LoVo (cell line): Measurements from ENCODE around the gene DEFB114.
"Not testable (repeated sequence)": the region's sequence is repeated elsewhere in the genome, so short reads cannot be mapped to it uniquely, and the experiment has no call there.

Experiments used
- DNase-seq: peaks from one replicate; pipeline ENCODE4 v3.0.0-alpha.2; 2016; ENCODE audit warnings: low spot score

Gene DEFB114, protein sequence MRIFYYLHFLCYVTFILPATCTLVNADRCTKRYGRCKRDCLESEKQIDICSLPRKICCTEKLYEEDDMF

DNA sequence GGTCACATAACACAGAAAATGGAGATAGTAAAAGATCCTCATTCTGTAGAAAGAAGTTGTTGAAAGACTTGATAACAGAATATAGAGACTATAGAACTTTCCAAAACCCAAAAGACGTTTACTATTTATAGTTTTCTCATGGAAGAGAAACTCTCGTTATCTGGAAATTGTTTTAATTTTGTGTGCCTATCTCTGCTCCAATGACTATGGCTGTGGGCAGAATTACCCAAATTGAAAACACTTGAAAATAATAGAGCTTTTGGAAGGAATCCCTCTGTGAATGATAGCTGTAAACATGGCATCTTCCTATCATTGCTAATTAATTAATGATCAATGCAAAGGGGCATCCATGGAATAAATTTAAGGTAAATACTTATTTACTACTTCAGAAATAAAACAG, at the start of gene DEFB114:
TSS of gene DEFB114 (minus strand) at position 101 of the 400 bp plus-strand sequence. CDS start at position 42, 59 bp downstream.
- DNase-seq, result no peak

DNA sequence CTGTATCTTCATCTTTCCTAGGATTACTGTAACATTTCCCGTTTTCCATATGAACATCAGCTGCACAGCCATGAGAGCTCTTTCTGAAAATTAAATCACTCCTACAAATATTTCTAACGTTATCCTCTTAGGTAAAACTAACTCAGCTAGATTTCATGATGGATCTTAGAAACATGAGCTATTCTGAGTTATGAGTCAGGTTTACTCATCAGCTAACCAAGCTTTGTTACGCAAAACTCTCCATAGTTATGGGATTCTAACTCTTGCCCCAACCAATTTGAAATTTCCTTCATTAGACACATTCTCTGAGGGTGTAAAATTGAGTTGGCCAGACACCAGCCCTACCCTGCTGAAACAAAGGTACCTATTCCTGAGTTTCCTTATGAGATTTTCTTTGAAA, 43.9 kb upstream of the DEFB114 start:
- DNase-seq, result no peak

DNA sequence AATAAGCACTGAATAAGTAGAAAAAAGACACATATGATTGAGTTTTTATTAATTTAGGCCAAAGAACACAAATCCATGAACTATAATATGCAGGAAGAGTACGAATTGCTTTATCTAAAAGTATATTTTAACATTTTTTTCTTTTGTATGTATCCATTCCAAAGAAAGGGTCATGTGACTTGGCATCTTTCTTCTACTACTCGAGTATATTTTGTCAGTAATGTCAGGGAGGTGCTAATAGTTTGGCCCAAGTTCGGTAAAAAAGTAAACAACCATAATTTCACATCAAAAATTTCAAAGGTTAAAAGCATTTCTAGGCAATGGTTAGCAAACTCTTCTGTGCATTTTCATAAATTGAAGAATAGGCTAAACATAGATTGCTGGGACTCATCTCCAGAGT, 39.2 kb upstream of the DEFB114 start:
- no peak for DNase-seq

DNA sequence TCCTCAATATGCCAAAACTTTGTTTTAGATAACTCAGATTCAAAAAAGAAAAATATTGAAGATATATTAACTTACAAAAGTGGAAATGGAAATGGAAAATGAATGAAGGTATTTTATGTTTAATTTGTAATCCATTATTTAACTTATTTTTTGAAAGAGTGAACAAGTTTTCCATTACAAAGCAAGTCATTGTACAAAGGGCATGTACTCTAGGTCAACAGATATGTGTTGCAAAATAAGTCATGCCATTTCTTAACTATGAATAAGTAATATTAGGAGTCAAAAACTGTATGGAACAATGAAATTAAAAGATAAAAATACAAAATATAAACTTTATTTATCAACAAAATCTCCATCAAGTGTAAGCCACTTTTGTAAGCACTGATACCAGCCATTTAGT, 31.3 kb upstream of the DEFB114 start:
- no peak for DNase-seq

DNA sequence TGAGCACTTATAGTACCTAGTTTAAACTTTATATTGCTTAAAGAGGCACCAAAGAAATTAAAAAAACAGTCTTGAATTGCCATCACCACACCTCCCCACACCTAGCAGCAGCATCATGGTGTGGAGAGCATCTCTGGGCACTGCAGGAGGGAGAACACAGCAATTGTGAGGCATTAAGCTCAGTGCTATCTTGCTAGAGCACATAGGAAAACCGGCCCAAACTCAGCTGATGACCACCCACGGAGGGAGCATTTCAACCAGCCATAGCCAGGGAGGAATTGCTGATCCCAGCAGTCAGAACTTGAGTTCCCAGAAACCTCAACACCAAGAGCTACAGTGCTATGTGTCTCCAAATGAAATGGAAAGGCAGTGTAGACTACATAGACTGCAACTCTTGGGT, 24.9 kb upstream of the DEFB114 start:
- no peak for DNase-seq

DNA sequence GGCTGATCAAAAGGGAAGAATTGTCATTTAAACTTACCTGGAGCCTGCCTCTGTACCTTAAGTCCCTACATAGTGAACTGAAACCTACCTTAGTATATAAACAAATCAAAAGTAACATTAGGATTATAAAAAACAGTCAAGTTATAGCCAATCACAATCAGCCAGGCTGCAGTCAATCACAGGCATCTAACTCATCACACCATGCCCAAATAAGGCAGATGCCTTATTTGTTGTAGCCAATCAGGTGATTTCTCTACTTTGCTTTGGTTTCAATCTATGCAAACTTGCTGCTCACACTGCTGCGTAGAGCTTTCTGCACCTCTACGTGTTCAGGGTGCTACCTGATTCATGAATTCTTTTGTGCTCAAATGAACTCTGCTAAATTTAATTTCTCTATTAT, 23.8 kb upstream of the DEFB114 start:
- no peak for DNase-seq

DNA sequence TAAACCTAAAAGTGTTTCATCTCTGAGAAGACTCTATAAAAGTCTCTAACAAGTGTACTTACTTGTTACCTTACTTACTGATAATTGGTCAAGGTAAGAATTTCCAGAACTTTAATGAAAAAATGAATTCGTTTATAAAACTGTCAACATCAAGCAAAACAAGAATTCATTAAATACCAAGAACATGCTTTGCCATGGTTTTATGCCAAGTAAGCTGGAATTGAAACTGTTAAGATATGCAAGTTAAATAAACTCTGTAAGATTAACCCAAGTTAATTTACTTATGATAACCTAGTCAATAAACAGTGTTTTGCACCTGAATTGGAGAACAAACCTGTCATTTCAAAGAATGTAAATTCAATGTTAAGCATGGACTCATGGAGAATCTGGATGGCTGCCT, 22.6 kb upstream of the DEFB114 start:
- DNase-seq, result no peak

DNA sequence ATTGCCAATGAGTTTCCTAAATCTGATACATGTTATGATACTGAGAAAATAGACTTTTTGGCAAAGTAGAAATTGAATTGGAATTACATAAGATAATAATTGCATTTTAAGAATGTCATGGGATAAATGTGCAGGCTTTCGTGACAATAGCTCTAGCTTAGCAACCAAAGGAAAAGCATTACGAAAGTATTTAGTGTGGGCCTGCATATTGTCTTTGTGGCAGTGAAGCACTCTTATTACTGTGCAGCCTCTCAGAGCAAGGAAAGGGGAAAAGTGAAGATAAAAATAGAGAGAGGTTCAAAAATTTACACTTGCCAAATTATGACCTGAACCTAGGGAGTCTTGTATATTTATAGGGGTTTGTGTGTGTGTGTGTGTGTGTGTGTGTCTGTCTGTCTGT, 18.1 kb upstream of the DEFB114 start:
- DNase-seq, result no peak

DNA sequence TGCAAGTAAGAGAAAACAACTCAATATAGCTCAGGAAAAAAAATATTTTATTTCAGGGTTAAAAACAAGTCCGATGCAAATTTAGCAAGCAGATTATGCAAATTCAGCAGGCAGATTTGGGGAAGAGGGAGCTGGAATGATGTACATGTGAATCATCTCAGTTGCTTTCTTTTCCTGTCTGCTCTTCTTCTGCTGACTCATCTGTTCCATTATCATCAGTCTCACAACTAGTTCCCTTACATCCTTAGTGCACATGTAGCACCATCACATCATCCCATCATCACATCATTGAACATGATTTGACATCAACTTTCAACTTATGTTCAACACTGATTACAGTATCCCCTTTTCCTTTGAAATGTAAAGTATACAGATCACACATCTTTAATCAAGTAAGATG, 16.9 kb upstream of the DEFB114 start:
- DNase-seq, result no peak

DNA sequence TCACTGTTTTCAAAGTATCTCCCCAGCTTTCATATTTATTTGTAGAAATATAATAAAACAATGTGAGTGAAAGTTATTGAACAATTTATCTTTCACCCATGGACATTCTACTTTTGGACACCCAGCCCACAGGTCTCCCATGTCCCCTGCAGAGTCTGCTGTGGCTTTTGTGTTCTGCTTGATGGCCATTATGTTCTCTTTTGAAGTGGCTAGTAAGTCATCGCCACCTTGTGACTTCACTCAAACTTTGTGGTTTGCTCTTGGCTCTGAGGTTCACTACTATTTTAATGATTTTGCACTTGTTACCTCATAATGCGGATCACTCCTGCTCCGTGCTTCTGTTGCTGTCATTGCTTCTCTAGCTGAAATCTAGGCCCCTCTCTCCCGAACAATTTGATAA, 15.6 kb upstream of the DEFB114 start:
- DNase-seq, result no peak

DNA sequence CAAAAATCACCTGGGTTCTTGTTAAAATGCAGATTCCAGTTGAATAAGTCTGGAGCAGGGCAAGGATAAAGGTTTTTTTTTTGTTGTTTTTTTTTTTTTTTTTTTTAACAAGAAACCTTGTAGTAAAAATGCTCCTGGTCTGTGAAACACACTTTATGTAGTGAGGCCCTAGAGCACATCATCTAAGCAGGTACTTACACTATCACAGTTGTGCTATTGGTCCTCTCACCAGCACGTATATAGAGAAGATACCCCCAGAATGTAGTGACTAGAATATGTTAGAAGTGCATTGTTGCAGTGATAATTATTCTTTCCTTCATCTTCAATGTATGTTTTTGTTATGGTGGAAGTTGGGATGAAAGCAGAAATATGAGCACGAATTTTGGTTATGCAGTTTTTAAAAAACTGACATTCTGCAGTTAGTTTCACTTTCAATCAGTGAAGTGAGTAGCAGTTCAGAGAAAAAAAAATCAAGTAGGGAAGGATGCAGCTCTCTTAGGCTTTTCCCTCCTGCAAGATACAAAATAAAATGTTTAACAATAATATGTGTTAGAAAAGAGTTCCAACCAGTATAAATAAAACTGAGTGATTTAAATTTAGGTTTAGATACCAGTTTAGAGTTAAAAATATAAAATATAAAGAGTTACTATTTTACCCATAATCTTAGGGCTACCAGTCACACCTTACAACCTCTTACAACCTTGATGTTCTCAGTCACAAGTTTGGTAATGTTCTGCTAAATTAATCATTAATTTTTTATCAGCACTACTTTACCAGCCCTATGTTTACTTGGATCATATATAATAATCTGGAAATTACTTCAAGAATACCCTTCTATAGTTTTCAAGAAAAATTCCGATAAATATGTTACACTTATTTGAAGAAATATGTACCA, 14.6 kb upstream of the DEFB114 start:
- DNase-seq, result no peak

DNA sequence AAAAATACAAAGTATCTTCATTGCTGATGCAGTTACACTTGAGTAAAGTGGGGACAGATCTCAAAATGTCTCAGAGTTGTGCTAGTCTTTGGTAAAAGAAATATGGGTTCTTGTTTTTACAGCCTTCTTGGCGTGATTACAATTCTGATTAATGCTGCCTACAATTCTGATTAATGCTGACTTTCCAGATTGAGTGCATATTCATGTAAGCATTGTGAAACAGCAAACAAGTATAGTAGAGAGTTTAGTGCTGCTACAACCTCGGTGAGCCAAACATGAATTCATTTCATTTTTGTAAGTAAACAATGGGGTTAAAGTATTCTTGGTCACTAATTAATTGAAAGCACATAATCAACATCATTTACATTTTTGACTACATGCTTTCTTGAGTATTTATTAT, 5.6 kb upstream of the DEFB114 start, which contains the start of gene DEFB113:
TSS of gene DEFB113 (minus strand) at position 21 of the 400 bp plus-strand sequence. CDS start at position 21, 0 bp downstream.
- no peak for DNase-seq

DNA sequence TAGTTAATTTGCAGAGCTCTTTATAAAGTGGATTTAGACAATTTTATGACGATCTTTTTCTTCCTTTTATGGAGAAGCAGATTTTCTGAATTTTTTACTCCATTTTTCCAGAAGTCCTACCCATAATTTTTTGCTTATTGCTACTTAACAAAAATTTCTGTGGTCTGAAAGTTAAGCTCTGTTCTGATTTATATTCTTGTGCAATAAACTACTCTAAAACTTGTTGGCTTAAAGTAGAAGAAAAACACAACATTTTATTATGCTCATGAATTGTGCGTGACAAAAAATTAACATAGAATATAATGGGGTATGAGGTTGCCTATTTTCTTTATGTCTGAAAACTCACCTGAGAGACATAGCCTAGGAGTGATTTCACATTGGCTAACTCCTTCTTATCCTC, 2.9 kb upstream of the DEFB114 start:
- DNase-seq, result no peak

DNA sequence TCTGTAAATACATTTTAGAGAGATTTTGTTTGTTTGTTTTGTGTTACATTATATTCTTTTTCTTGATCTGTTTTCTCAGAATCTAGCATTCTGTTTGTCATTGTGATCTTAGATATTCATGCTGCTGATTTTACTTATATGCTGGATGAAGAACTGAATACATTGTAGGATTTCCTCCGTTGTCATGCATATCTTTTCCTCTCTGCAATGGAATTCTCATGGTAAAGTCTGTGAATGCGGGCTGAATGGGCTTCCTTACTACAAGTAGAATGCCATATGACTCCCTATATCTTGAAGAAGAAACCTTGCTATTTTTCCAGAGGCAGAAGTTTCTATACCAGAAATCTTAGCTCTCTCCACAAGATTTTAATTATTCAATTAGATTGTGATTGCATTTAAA, 2.4 kb upstream of the DEFB114 start:
- no peak for DNase-seq

DNA sequence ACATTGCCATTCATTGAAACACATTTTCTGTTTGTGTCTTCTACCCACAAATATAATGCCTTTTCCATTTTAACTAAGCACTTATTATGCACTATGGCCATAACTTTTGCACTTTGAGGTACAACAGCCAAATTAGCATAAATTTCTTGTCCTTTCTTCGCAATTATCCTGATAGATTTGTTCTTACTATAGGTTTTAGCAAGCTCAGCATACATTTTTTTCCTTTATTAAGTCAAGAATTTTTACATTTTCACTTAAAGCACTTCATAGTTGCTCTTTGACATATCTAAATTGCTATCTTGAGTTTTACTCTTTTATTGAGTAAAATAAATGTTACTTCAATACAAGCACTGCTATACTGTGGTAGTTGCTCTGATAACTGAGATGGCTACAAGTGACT, 5.8 kb downstream of the DEFB114 start:
- no peak for DNase-seq

DNA sequence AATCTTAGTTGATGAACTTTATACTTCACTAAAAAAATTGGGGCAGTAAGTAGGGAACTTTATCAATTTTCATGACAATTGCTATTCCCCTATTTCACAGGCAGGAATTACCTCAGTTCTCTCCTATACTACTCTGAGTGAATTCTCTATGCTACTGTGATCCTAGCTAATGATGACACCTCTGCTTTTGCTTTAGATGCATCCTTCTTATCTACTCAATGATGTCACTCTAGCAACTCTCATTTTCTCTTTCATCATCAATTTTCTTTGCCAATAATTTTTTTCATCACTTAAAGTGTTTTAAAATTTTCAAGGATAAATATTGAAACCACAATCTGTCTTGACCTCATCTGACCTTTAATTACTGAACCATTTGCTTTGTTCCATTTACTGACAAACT, 8.1 kb downstream of the DEFB114 start:
- DNase-seq, result no peak

DNA sequence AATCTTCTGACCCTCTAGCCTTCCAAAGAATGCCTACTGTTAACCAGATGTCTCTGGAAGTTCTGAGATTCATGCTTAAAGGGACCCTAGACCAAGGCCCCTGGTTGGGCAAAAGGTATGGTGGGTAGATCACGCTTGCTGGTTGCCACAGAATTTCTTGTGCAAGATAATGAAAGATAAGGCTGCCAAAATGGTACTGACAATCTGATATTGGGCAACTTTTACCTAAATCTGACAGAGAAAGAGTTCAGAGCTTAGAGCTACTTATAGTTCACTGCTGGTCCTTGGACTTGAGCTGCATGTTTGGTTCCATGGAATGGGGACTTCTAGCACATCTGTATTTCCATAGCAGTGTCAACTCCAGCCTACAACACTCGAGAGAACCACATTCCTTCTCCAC, 12.0 kb downstream of the DEFB114 start:
- DNase-seq, result no peak

DNA sequence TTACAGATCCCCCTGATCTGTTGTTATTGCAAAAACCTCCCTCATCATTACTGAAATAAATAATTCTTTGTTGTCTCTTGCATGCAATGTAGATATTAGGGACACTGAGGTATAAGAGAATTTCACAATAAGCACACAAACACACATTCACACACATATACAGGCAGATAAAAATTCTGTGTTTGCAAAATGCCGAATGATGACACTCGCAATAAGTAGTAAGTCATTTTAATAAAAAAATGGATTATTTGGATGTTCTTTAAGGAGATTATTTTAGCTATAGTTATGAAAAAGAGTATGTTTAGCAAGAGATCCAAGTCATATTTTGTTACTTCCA, 13.6 kb downstream of the DEFB114 start:
- no peak for DNase-seq

DNA sequence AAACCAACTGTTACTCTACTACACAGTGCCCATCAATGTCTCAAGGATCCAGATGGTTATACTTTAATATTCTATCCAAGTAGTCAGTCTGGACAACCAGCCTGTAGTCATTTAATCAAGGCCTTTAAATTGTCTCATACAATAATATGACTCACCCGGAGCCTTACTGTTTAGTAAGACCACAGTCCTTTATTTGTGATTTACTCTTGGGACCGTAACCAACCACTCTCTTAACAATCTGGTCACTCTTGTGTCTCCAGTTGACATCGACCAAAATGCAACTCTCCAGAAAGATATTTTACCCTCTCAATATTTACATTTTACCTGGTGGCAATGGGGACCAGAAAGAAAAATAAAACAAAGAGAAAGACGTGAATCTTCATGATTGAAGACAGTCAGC, 14.9 kb downstream of the DEFB114 start:
- no peak for DNase-seq

DNA sequence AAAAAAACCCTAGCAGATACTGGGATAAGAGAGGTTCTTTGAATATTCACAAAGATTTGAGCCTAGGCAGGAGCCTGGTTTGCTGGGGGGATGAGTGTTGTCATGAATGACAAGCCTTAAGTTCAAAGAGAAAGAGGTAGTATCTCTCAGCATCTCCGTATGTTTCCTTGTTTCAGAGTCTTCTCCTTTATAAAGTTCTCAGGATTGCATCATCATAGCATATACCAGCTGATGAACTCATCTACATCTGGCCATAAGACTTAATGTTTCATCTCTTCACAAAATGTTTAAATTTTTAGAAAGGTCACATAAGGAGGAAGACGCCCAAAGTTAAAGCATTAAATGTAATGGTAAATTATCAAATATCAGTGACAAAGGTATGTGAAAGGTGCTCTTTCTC, 17.1 kb downstream of the DEFB114 start:
- DNase-seq, result no peak

DNA sequence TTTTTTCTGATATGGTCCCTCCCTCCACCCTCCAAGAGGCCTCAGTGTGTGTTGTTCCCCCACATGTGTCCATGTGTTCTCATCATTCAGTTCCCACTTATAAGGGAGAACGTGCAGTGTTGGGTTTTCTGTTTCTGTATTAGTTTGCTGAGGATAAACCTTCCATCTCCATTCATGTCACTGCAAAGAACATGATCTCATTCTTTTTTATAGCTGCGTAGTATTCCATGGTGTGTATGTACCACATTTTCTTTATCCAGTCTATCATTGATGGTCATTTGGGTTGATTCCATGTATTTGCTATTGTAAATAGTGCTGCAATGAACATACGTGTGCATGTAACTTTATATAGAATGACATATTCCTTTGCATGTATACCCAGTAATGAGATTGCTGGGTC, 19.9 kb downstream of the DEFB114 start:
- DNase-seq, result not testable (repeated sequence)

DNA sequence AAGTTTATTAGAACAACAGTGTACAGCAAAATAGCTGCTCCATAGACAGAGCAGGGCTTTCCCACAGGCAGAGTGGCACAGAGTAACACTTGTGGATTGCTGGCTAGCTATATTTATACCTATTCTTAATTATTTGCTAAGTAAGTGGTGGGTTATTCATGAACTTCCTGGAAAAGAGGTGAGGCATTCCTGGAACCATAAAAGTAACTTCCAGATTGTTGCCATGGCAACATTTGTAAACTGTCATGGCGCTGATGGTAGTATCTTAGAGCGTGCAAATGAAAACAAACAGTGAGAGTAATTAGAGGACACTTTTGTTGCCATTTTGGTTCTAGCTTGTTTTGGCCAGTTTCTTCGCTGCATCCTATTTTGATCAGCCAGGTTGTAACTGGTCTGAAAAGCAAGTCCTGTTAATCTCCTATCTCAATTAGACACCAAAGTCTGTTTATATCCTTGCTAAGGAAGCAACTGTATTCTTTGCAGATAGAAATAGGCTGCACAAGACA, 23.9 kb downstream of the DEFB114 start:
- no peak for DNase-seq

DNA sequence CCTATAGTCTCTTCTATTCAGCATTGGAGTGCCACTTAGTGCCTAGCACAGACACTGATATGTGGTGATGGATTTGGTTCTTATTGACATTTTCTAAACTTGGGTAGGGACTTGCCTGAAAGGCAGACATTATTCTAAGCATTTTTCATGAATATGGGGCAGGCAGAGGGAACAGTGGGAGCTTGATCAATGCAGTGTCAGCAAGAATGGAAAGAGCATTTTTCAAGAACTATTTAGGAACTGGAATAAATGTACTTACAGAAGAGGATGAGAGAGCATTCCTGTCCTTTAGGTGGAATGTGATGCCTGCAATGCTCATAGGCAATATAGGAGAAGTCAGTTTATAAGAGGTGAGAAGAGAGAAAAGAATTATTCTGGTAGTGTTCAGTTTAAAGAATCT, 26.2 kb downstream of the DEFB114 start:
- no peak for DNase-seq

DNA sequence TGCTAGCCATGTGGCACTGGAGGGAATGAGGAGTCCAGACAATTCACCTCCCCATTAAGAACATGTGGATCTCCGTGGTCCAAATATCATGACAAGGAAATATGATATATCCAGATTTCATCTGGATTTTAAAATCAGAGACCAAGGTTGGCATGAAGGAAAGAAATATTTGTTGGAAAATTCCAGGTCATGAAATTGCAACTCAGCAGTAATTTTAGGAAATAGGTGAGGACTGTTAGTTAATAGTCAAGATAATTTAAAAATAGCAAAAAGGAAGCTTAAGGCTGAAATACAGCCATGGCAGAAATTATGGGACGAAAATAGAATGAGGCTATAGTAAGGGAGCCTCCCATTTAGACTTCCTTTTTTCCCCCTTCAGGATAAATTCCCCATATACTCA, 26.9 kb downstream of the DEFB114 start:
- no peak for DNase-seq
